Measurements from ENCODE around the gene KRTAP10-7.

GRCh38 chr21:44575307-44576024, 24.9 kb upstream of the KRTAP10-7 start:
- TF ChIP-seq CTCF (conservative IDR thresholded peaks at IDR 0.05; ENCODE audit: low read length) (no peak), EZH2phosphoT487 (IDR thresholded peaks at IDR 0.05; ENCODE audit: borderline replicate concordance) (no peak)

Data from Loucy (cell line).